ENCODE results near the gene ITLN2. TPM values are rescaled to one million over a fixed set of nuclear protein-coding genes. Genes with fewer than 3 reads are reported as not detected.
"Not testable (repeated sequence)": the region's sequence is repeated elsewhere in the genome, so short reads cannot be mapped to it uniquely, and the experiment has no call there.

Gene ITLN2
- total RNA-seq, 1 experiment from 2014 or later, result 0.20 TPM

DNA sequence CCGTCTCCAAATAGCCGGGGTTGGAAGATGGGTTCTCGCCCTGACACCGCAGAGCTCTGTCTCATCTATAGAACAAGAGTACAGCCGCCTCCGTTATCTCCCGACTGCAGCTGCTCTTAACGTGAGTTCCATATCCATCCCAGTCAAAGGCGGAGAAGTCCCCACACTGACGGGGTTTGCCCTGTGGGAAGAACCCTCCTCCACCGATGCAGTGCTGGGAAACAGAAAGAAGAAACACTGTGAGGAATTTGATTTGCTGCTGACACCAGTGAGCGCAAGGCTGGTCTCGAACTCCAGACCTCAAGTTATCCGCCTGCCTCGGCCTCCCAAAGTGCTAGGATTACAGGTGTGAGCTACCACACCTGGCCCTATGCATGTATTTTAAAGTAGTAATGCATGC is 9.5 kb downstream of the ITLN2 start (continued):
- TF ChIP-seq ELF1 (IDR thresholded peaks at IDR 0.05; ENCODE audit: borderline replicate concordance, low read depth) (no peak), EZH2phosphoT487 (IDR thresholded peaks at IDR 0.05; ENCODE audit: borderline replicate concordance) (no peak)
- TF ChIP-seq, protein P1, sequence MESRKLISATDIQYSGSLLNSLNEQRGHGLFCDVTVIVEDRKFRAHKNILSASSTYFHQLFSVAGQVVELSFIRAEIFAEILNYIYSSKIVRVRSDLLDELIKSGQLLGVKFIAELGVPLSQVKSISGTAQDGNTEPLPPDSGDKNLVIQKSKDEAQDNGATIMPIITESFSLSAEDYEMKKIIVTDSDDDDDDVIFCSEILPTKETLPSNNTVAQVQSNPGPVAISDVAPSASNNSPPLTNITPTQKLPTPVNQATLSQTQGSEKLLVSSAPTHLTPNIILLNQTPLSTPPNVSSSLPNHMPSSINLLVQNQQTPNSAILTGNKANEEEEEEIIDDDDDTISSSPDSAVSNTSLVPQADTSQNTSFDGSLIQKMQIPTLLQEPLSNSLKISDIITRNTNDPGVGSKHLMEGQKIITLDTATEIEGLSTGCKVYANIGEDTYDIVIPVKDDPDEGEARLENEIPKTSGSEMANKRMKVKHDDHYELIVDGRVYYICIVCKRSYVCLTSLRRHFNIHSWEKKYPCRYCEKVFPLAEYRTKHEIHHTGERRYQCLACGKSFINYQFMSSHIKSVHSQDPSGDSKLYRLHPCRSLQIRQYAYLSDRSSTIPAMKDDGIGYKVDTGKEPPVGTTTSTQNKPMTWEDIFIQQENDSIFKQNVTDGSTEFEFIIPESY (IDR thresholded peaks at IDR 0.05; ENCODE audit: extremely low read depth, insufficient replicate concordance, low read length), result no peak

DNA sequence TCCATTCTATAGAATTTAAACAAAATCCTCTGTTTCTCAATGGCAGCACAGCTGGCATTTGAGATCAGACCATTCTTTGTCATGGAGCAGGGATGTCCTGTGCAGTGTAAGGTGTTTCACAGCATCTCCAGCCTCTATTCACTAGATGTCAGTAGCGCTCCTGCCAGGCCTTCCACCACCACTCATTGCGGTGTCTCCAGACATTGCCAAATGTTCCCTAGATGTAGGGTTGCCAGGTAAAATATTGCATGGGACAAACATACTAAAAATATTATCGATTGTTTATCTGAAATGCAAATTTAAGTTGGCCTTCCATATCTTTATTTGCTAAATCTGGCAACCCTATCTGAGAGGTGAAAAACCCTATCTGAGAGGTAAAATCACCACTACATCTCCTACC is 11.7 kb downstream of the ITLN2 start:
- Histone ChIP-seq H3K9me3 (ENCODE audit: control insufficient read depth in 1 of 2, insufficient read depth in 1 of 2, low read depth in 1 of 2, low read length in 2 of 2) (no peaks in the 10 kb centered on the region), H3K4me1 (ENCODE audit: control insufficient read depth in 1 of 2, insufficient read depth in 2 of 2, low read length in 2 of 2) (no peaks in the 10 kb centered on the region), H3K36me3 (ENCODE audit: control insufficient read depth in 1 of 2, insufficient read depth in 2 of 2, low read length in 2 of 2) (no peaks in the 10 kb centered on the region), H4K20me1 (ENCODE audit: insufficient read depth) (no peaks in the 10 kb centered on the region), H3K4me2 (ENCODE audit: low read length) (no peak overlapping the region), H3K27ac (ENCODE audit: low read depth, low read length) (no peak overlapping the region), H2AFZ (ENCODE audit: low read depth, low read length, poor library complexity, severe bottlenecking) (no peak overlapping the region), H3K27me3 (ENCODE audit: insufficient read depth, low read length) (no peaks in the 10 kb centered on the region), H3K9me2 (ENCODE audit: insufficient read depth) (no peaks in the 10 kb centered on the region), H3K79me2 (ENCODE audit: insufficient read depth, low read length) (no peaks in the 10 kb centered on the region), H3K4me3 (replicated peaks in 1 of 2; ENCODE audit: low read depth in 1 of 2, low read length in 2 of 2) (no peak overlapping the region), H3K9ac (ENCODE audit: low read length) (no peak overlapping the region)
- intact Hi-C loops (cut with micrococcal nuclease), result no loop called here
- no TSS peak for BruUV-seq (replicated peaks)
- TF ChIP-seq, protein P2, sequence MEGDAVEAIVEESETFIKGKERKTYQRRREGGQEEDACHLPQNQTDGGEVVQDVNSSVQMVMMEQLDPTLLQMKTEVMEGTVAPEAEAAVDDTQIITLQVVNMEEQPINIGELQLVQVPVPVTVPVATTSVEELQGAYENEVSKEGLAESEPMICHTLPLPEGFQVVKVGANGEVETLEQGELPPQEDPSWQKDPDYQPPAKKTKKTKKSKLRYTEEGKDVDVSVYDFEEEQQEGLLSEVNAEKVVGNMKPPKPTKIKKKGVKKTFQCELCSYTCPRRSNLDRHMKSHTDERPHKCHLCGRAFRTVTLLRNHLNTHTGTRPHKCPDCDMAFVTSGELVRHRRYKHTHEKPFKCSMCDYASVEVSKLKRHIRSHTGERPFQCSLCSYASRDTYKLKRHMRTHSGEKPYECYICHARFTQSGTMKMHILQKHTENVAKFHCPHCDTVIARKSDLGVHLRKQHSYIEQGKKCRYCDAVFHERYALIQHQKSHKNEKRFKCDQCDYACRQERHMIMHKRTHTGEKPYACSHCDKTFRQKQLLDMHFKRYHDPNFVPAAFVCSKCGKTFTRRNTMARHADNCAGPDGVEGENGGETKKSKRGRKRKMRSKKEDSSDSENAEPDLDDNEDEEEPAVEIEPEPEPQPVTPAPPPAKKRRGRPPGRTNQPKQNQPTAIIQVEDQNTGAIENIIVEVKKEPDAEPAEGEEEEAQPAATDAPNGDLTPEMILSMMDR (IDR thresholded peaks at IDR 0.05 in 2 of 3, conservative IDR thresholded peaks at IDR 0.05 in 1 of 3; ENCODE audit: borderline replicate concordance in 1 of 3, insufficient read depth in 1 of 3, low read depth in 2 of 3, low read length in 2 of 3), result peak; percentile 34 to 54 (median 46); a peak in 4 of 6 replicates
- TF ChIP-seq RAD21 (IDR thresholded peaks at IDR 0.05; ENCODE audit: low read depth), result peak; percentile 68
- TF ChIP-seq EGR1 (IDR thresholded peaks at IDR 0.05; ENCODE audit: low read depth), result no peak
- CTCF ChIA-PET, result no interaction called here
- RAD21 ChIA-PET (ENCODE audit: low non-redundant PET in 1 of 2, low total read pairs in 2 of 2, uncharacterized antibody in 2 of 2, unreplicated experiment in 2 of 2), result interaction anchor here in 1 of 2 experiments (0.6 kb wide), 1 partner anchor 22 kb away, joined by 3 read pairs; no protein-coding TSS in a partner anchor
- POLR2A ChIA-PET, result no interaction called here
- DNase-seq (ENCODE audit: low read depth, low spot score), result no peak
- peak; percentile 98 for ATAC-seq

DNA sequence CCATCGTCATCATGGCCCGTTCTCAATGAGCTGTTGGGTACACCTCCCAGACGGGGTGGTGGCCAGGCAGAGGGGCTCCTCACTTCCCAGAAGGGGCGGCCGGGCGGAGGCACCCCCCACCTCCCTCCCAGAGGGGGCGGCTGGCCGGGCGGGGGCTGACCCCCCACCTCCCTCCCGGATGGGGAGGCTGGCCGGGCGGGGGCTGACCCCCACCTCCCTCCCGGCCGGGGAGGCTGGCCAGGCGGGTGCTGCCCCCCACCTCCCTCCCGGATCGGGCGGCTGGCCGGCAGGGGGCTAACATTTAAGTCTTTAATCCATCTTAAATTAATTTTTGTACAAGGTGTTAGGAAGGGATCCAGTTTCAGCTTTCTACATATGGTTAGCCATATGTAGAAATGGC is 17.9 kb downstream of the ITLN2 start:
- BruUV-seq (replicated peaks); H3K9ac ChIP-seq (ENCODE audit: low read length); H3K4me2 ChIP-seq (ENCODE audit: low read length); H3K4me1 ChIP-seq (ENCODE audit: control insufficient read depth in 1 of 2, insufficient read depth in 2 of 2, low read length in 2 of 2); DNase-seq (ENCODE audit: low read depth, low spot score); ATAC-seq; H3K4me3 ChIP-seq (replicated peaks in 1 of 2; ENCODE audit: low read depth in 1 of 2, low read length in 2 of 2); H3K27me3 ChIP-seq (ENCODE audit: insufficient read depth, low read length); H3K9me2 ChIP-seq (ENCODE audit: insufficient read depth); H3K36me3 ChIP-seq (ENCODE audit: control insufficient read depth in 1 of 2, insufficient read depth in 2 of 2, low read length in 2 of 2); intact Hi-C loops (cut with micrococcal nuclease); POLR2A ChIA-PET; H4K20me1 ChIP-seq (ENCODE audit: insufficient read depth); H3K27ac ChIP-seq (ENCODE audit: low read depth, low read length); H3K79me2 ChIP-seq (ENCODE audit: insufficient read depth, low read length); H2AFZ ChIP-seq (ENCODE audit: low read depth, low read length, poor library complexity, severe bottlenecking); RAD21 ChIA-PET (ENCODE audit: low non-redundant PET in 1 of 2, low total read pairs in 2 of 2, uncharacterized antibody in 2 of 2, unreplicated experiment in 2 of 2); CTCF ChIA-PET; H3K9me3 ChIP-seq (ENCODE audit: control insufficient read depth in 1 of 2, insufficient read depth in 1 of 2, low read depth in 1 of 2, low read length in 2 of 2): not testable (repeated sequence)

Data from HCT116 (cell line).